CD14-positive monocyte (primary cell): ENCODE results near the gene CECR2. TPM values are rescaled to one million over a fixed set of nuclear protein-coding genes. Genes with fewer than 3 reads are reported as not detected.
A peak's percentile ranks its signal among the peaks of the same experiment; 100 is the strongest.

Experiments
- DNase-seq, 3 donors: peaks; one replicate each; pipeline ENCODE4 v3.0.0-alpha.2; 2011 to 2022
- H2AFZ ChIP-seq: 2 replicates; pipeline ENCODE4 v1.6.0; 2012; ENCODE audit warnings: mild to moderate bottlenecking, low read depth, low read length, inconsistent platforms; ENCODE audit not compliant: insufficient read depth, poor library complexity, severe bottlenecking
- H3K27ac ChIP-seq, 2 donors: 1 replicate in 1 of 2; 2 replicates in 1 of 2; pipeline ENCODE4 v1.5.1; 2012 to 2013; ENCODE audit warnings: low read length in 2 of 2, control low read depth in 1 of 2, inconsistent platforms in 1 of 2, low read depth in 1 of 2, mild to moderate bottlenecking in 1 of 2
- H3K27me3 ChIP-seq, 2 donors: one replicate each; pipeline versions ENCODE4 v1.6.0 to v1.6.1; 2011 to 2013; ENCODE audit warnings: low read length in 2 of 2; ENCODE audit not compliant: control insufficient read depth in 2 of 2, insufficient read depth in 2 of 2
- H3K36me3 ChIP-seq, 2 donors: replicated peaks in 1 of 2; 1 replicate in 1 of 2; 2 replicates in 1 of 2; pipeline versions ENCODE4 v1.5.1 to v1.6.1; 2012 to 2013; ENCODE audit warnings: low read length in 2 of 2, control low read depth in 1 of 2, inconsistent platforms in 1 of 2, mild to moderate bottlenecking in 1 of 2; ENCODE audit not compliant: insufficient read depth in 2 of 2, control insufficient read depth in 1 of 2
- H3K4me1 ChIP-seq, 2 donors: 1 replicate in 1 of 2; 2 replicates in 1 of 2; pipeline versions ENCODE4 v1.5.1 to v1.6.1; 2012 to 2013; ENCODE audit warnings: low read length in 2 of 2, control low read depth in 1 of 2, inconsistent platforms in 1 of 2, mild to moderate bottlenecking in 1 of 2, moderate library complexity in 1 of 2; ENCODE audit not compliant: insufficient read depth in 2 of 2, control insufficient read depth in 1 of 2
- H3K4me2 ChIP-seq: replicated peaks from 2 replicates; pipeline ENCODE3; 2012; ENCODE audit warnings: low read length, moderate library complexity, mild to moderate bottlenecking; ENCODE audit not compliant: poor library complexity, severe bottlenecking; ENCODE audit errors: extremely low read depth
- H3K4me3 ChIP-seq, 3 experiments: fragments of 200-600 bp in 1 of 3; sonication (generic) in 1 of 3; replicated peaks in 1 of 3; 1 replicate in 2 of 3; 2 replicates in 1 of 3; pipeline ENCODE4 v1.5.1; 2011 to 2013; ENCODE audit warnings: low read length in 3 of 3, mild to moderate bottlenecking in 3 of 3, control low read depth in 2 of 3, low read depth in 2 of 3, inconsistent platforms in 1 of 3, moderate library complexity in 1 of 3
- H3K79me2 ChIP-seq: 2 replicates; pipeline ENCODE4 v1.6.0; 2012; ENCODE audit warnings: mild to moderate bottlenecking, control low read depth, inconsistent platforms, low read length, moderate library complexity; ENCODE audit not compliant: insufficient read depth
- H3K9ac ChIP-seq: 2 replicates; pipeline ENCODE4 v1.6.0; 2017; ENCODE audit warnings: low read length, mild to moderate bottlenecking; ENCODE audit not compliant: insufficient read depth, poor library complexity, severe bottlenecking
- H3K9me3 ChIP-seq, 2 donors: replicated peaks in 1 of 2; 1 replicate in 1 of 2; 2 replicates in 1 of 2; pipeline versions ENCODE4 v1.5.1 to v1.6.1; 2012 to 2013; ENCODE audit warnings: low read length in 2 of 2, control low read depth in 1 of 2; ENCODE audit not compliant: control insufficient read depth in 1 of 2, insufficient read depth in 1 of 2
- H4K20me1 ChIP-seq: 2 replicates; pipeline ENCODE4 v1.6.0; 2012; ENCODE audit warnings: mild to moderate bottlenecking, low read length, control low read depth, moderate library complexity; ENCODE audit not compliant: insufficient read depth
- H3K27ac Mint-ChIP-seq, 7 donors: one replicate each; pipeline ENCODE4 v1.8.0; 2020; ENCODE audit warnings: mild to moderate bottlenecking in 7 of 7, mixed read lengths in 7 of 7, moderate library complexity in 6 of 7, inconsistent platforms in 2 of 7
- H3K27me3 Mint-ChIP-seq, 3 donors: one replicate each; pipeline ENCODE4 v1.8.0; 2021 to 2022; ENCODE audit warnings: low read depth in 3 of 3, mild to moderate bottlenecking in 3 of 3, mixed read lengths in 3 of 3, moderate library complexity in 3 of 3, inconsistent platforms in 1 of 3
- H3K36me3 Mint-ChIP-seq, 2 donors: one replicate each; pipeline ENCODE4 v1.8.0; 2020; ENCODE audit warnings: mixed read lengths in 2 of 2, inconsistent platforms in 1 of 2, mild to moderate bottlenecking in 1 of 2
- H3K4me1 Mint-ChIP-seq: one replicate; pipeline ENCODE4 v1.8.0; 2020; ENCODE audit warnings: mild to moderate bottlenecking, mixed read lengths
- H3K4me3 Mint-ChIP-seq, 2 donors: one replicate each; pipeline ENCODE4 v1.8.0; 2020; ENCODE audit warnings: mild to moderate bottlenecking in 2 of 2, mixed read lengths in 2 of 2, moderate library complexity in 1 of 2
- H3K9me3 Mint-ChIP-seq, 7 donors: one replicate each; pipeline ENCODE4 v1.8.0; 2020 to 2022; ENCODE audit warnings: mixed read lengths in 7 of 7, mild to moderate bottlenecking in 6 of 7, moderate library complexity in 6 of 7, inconsistent platforms in 2 of 7
- WGBS: methylation state at CpG from one replicate; pipeline ENCODE4 v1.1.5; 2013; ENCODE audit warnings: missing lambda C conversion rate; ENCODE audit not compliant: insufficient coverage; 5-methylcytosine and 5-hydroxymethylcytosine counted together
- intact Hi-C, 2 donors: fragments of 100-400 bp; cut with micrococcal nuclease; formaldehyde crosslinking; loops; one replicate each; pipeline versions ENCODE4 v1.15.0 to v1.15.1; 2023
- polyA plus RNA-seq, 3 donors: library from polyadenylated mRNA; depleted of rRNA in 1 of 3; unstranded in 2 of 3; stranded (reverse) in 1 of 3; fragments of 300-500 nt in 2 of 3; fragments of >200 nt in 1 of 3; fragmentation: Illumina TruSeq in 2 of 3; gene quantifications; 1 replicate in 2 of 3; 2 replicates in 1 of 3; pipeline ENCODE4 v1.2.3, GENCODE V29; 2012 to 2021
- TF ChIP-seq, protein P1 (sequence below): fragments of 200-600 bp; IDR thresholded peaks from one replicate; pipeline ENCODE4 v1.8.0; 2022; ENCODE audit warnings: antibody characterized with exemption, mild to moderate bottlenecking

CECR2 gene
- polyA plus RNA-seq, 3 donors = 0.02 to 0.29 (median 0.24) TPM

DNA sequence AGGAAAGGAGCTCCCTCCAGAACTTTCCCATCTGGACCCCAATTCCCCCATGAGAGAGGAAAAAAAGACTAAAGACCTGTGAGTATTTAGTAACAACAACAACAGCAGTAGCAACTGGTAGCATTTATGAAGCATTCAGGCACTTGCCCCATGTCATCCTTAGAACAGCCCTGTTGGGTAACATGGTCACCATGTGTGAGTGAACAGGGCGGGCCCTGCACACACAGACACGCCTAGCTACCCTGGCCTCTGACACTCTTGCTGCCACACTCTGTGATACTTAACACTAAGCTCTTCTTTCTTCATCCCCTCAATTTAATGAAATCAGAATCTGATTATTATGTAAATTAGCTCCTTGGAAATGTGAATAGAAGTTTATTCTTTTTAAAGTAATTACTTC is 167.9 kb downstream of the CECR2 start:
- Histone ChIP-seq H3K4me1 (no peaks in the 10 kb centered on the region), H3K9ac (no peak overlapping the region), H3K9me3 (no peaks in the 10 kb centered on the region), H2AFZ (no peak overlapping the region), H4K20me1 (no peaks in the 10 kb centered on the region), H3K79me2 (no peaks in the 10 kb centered on the region), H3K27ac (no peak overlapping the region), H3K4me2 (no peak overlapping the region), H3K36me3 (no peaks in the 10 kb centered on the region), H3K27me3 (no peaks in the 10 kb centered on the region), H3K4me3 (no peak overlapping the region)
- no peak for DNase-seq
- Mint-ChIP-seq H3K36me3 (peaks cover 0 to 7% of the 10 kb centered on the region in 2 donors), H3K27ac (peak overlapping the region in 1 of 7 donors; percentile 5), H3K4me1 (no peaks in the 10 kb centered on the region), H3K9me3 (no peaks in the 10 kb centered on the region), H3K27me3 (peaks cover 1 to 9% (median 6%) of the 10 kb centered on the region in 3 donors), H3K4me3 (no peak overlapping the region)
- no CpG with 5 or more reads among the region's 2 CpGs for WGBS
- TF ChIP-seq, protein P1, sequence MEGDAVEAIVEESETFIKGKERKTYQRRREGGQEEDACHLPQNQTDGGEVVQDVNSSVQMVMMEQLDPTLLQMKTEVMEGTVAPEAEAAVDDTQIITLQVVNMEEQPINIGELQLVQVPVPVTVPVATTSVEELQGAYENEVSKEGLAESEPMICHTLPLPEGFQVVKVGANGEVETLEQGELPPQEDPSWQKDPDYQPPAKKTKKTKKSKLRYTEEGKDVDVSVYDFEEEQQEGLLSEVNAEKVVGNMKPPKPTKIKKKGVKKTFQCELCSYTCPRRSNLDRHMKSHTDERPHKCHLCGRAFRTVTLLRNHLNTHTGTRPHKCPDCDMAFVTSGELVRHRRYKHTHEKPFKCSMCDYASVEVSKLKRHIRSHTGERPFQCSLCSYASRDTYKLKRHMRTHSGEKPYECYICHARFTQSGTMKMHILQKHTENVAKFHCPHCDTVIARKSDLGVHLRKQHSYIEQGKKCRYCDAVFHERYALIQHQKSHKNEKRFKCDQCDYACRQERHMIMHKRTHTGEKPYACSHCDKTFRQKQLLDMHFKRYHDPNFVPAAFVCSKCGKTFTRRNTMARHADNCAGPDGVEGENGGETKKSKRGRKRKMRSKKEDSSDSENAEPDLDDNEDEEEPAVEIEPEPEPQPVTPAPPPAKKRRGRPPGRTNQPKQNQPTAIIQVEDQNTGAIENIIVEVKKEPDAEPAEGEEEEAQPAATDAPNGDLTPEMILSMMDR = no peak
- intact Hi-C loops = no loop called here

DNA sequence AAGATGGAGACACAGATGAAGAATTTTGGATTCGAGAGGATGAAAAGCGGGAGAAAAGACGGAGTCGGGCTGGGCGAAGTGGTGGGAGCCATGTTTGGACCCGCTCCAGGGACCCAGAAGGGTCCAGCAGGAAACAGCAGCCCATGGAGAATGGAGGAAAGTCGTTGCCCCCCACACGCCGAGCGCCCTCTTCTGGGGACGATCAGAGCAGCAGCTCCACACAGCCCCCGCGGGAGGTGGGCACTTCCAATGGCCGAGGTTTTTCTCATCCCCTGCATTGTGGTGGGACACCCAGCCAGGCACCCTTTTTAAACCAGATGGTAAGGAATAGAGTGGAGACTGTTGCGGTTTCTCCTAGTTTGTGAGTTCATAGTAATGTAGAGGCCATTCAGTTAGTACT is 171.2 kb downstream of the CECR2 start:
- H3K4me1 Mint-ChIP-seq = no peaks in the 10 kb centered on the region
- no peak overlapping the region for H3K4me3 Mint-ChIP-seq
- Histone ChIP-seq H3K4me2 (no peak overlapping the region), H3K4me3 (no peak overlapping the region), H2AFZ (no peak overlapping the region), H4K20me1 (no peaks in the 10 kb centered on the region), H3K27ac (no peak overlapping the region), H3K9ac (no peak overlapping the region), H3K36me3 (no peaks in the 10 kb centered on the region), H3K9me3 (no peaks in the 10 kb centered on the region), H3K4me1 (no peaks in the 10 kb centered on the region), H3K27me3 (no peaks in the 10 kb centered on the region), H3K79me2 (no peaks in the 10 kb centered on the region)
- H3K9me3 Mint-ChIP-seq = no peaks in the 10 kb centered on the region
- no peak for DNase-seq
- peaks cover 0 to 7% of the 10 kb centered on the region in 2 donors for H3K36me3 Mint-ChIP-seq
- 82% methylated on average over 12 of the region's 15 CpGs for WGBS
- TF ChIP-seq, protein P1 = no peak
- H3K27ac Mint-ChIP-seq = no peak overlapping the region
- intact Hi-C loops = no loop called here
- peaks cover 0 to 3% (median 1%) of the 10 kb centered on the region in 3 donors for H3K27me3 Mint-ChIP-seq
